ENCODE results near the gene PDK1. TPM values are rescaled to one million over a fixed set of nuclear protein-coding genes. Genes with fewer than 3 reads are reported as not detected.
"Not testable (repeated sequence)": the region's sequence is repeated elsewhere in the genome, so short reads cannot be mapped to it uniquely, and the experiment has no call there.

The PDK1 gene
- total RNA-seq, 1 donor = 26.8 TPM

- no peak overlapping the region for H2AFZ ChIP-seq (ENCODE audit: low read length)
- H3K27me3 ChIP-seq (ENCODE audit: insufficient read depth, low read length) = no peaks in the 10 kb centered on the region
- no peaks in the 10 kb centered on the region for H3K79me2 ChIP-seq (ENCODE audit: insufficient read depth, low read length)
- TF ChIP-seq CTCF (IDR thresholded peaks at IDR 0.05; ENCODE audit: extremely low read depth, low read depth, low read length) = no peak
- no peaks in the 10 kb centered on the region for H3K4me1 ChIP-seq (ENCODE audit: insufficient read depth, low read length)
- H3K4me2 ChIP-seq (ENCODE audit: insufficient read depth, low read length) = no peak overlapping the region
- DNase-seq (ENCODE audit: insufficient read length, low spot score, missing footprints) = no peak
- no peaks in the 10 kb centered on the region for H3K36me3 ChIP-seq (ENCODE audit: insufficient read depth, low read length)
- no peak overlapping the region for H3K4me3 ChIP-seq (ENCODE audit: insufficient read depth, low read length)
- no peaks in the 10 kb centered on the region for H4K20me1 ChIP-seq (ENCODE audit: insufficient read depth, low read length)
- no peak overlapping the region for H3K27ac ChIP-seq (ENCODE audit: low read depth, low read length)
- peaks cover 4% of the 10 kb centered on the region for H3K9me3 ChIP-seq (ENCODE audit: low read depth, low read length)
Observed at GRCh38 chr2:172533687-172534086, 22.2 kb upstream of the PDK1 start.

- H3K4me1 ChIP-seq (ENCODE audit: insufficient read depth, low read length) = no peaks in the 10 kb centered on the region
- no peaks in the 10 kb centered on the region for H3K36me3 ChIP-seq (ENCODE audit: insufficient read depth, low read length)
- DNase-seq (ENCODE audit: insufficient read length, low spot score, missing footprints) = no peak
- H3K4me3 ChIP-seq (ENCODE audit: insufficient read depth, low read length) = no peak overlapping the region
- H3K9me3 ChIP-seq (ENCODE audit: low read depth, low read length) = peaks cover 4% of the 10 kb centered on the region
- no peak overlapping the region for H3K4me2 ChIP-seq (ENCODE audit: insufficient read depth, low read length)
- H2AFZ ChIP-seq (ENCODE audit: low read length) = no peak overlapping the region
- H3K79me2 ChIP-seq (ENCODE audit: insufficient read depth, low read length) = no peaks in the 10 kb centered on the region
- H3K27me3 ChIP-seq (ENCODE audit: insufficient read depth, low read length) = no peaks in the 10 kb centered on the region
- H3K27ac ChIP-seq (ENCODE audit: low read depth, low read length) = no peak overlapping the region
- no peaks in the 10 kb centered on the region for H4K20me1 ChIP-seq (ENCODE audit: insufficient read depth, low read length)
- no peak for TF ChIP-seq CTCF (IDR thresholded peaks at IDR 0.05; ENCODE audit: extremely low read depth, low read depth, low read length)
Observed at GRCh38 chr2:172535119-172535518, 20.8 kb upstream of the PDK1 start.

GRCh38 chr2:172537851-172538250 is 18.0 kb upstream of the PDK1 start:
- DNase-seq (ENCODE audit: insufficient read length, low spot score, missing footprints); H3K79me2 ChIP-seq (ENCODE audit: insufficient read depth, low read length); H3K27ac ChIP-seq (ENCODE audit: low read depth, low read length); H3K36me3 ChIP-seq (ENCODE audit: insufficient read depth, low read length); H2AFZ ChIP-seq (ENCODE audit: low read length); H4K20me1 ChIP-seq (ENCODE audit: insufficient read depth, low read length); H3K9me3 ChIP-seq (ENCODE audit: low read depth, low read length); H3K4me2 ChIP-seq (ENCODE audit: insufficient read depth, low read length); H3K27me3 ChIP-seq (ENCODE audit: insufficient read depth, low read length); H3K4me1 ChIP-seq (ENCODE audit: insufficient read depth, low read length); H3K4me3 ChIP-seq (ENCODE audit: insufficient read depth, low read length): not testable (repeated sequence)

GRCh38 chr2:172539767-172540166 is 16.1 kb upstream of the PDK1 start:
- DNase-seq (ENCODE audit: insufficient read length, low spot score, missing footprints) = no peak
- no peak overlapping the region for H3K27ac ChIP-seq (ENCODE audit: low read depth, low read length)
- no peak overlapping the region for H3K4me2 ChIP-seq (ENCODE audit: insufficient read depth, low read length)
- H3K36me3 ChIP-seq (ENCODE audit: insufficient read depth, low read length) = no peaks in the 10 kb centered on the region
- no peaks in the 10 kb centered on the region for H4K20me1 ChIP-seq (ENCODE audit: insufficient read depth, low read length)
- H3K9me3 ChIP-seq (ENCODE audit: low read depth, low read length) = no peaks in the 10 kb centered on the region
- H3K4me1 ChIP-seq (ENCODE audit: insufficient read depth, low read length) = no peaks in the 10 kb centered on the region
- H3K27me3 ChIP-seq (ENCODE audit: insufficient read depth, low read length) = no peaks in the 10 kb centered on the region
- no peaks in the 10 kb centered on the region for H3K79me2 ChIP-seq (ENCODE audit: insufficient read depth, low read length)
- no peak overlapping the region for H2AFZ ChIP-seq (ENCODE audit: low read length)
- no peak overlapping the region for H3K4me3 ChIP-seq (ENCODE audit: insufficient read depth, low read length)
- TF ChIP-seq CTCF (IDR thresholded peaks at IDR 0.05; ENCODE audit: extremely low read depth, low read depth, low read length) = no peak
